HG02885 (cell line): ENCODE data around the gene LSG1.

Source experiments
- ATAC-seq: cut with Tn5 transposase; IDR thresholded peaks from one replicate; pipeline ENCODE4 v1.9.1; 2021; ENCODE audit warnings: mild to moderate bottlenecking; ENCODE audit not compliant: unreplicated experiment, poor library complexity

Gene LSG1

GRCh38 chr3:194687638-194688199 lies 15.7 kb upstream of the LSG1 start:
- ATAC-seq = peak; percentile 35

- peak; percentile 2 for ATAC-seq
Observed at GRCh38 chr3:194686816-194687637, 15.0 kb upstream of the LSG1 start.

- no peak for ATAC-seq
Observed at GRCh38 chr3:194686414-194686815, 14.4 kb upstream of the LSG1 start.

- ATAC-seq = peak; percentile 52
Observed at GRCh38 chr3:194685718-194686413, 13.9 kb upstream of the LSG1 start, which contains the start of gene FAM43A. Gene FAM43A, plus strand, starts transcription at chr3:194685883. Its CDS starts 944 bp downstream, at chr3:194686827.

- ATAC-seq = peak; percentile 22
Observed at GRCh38 chr3:194685065-194685717, 13.2 kb upstream of the LSG1 start.

- ATAC-seq = no peak
Observed at GRCh38 chr3:194683380-194683779, 11.4 kb upstream of the LSG1 start.

- peak; percentile 51 for ATAC-seq
Observed at GRCh38 chr3:194682694-194683310, 10.8 kb upstream of the LSG1 start.

GRCh38 chr3:194682189-194682693 lies 10.2 kb upstream of the LSG1 start:
- no peak for ATAC-seq

- no peak for ATAC-seq
Observed at GRCh38 chr3:194680888-194681615, 9.1 kb upstream of the LSG1 start.

GRCh38 chr3:194676471-194676870 lies 4.5 kb upstream of the LSG1 start:
- no peak for ATAC-seq

- ATAC-seq = no peak
Observed at GRCh38 chr3:194675680-194676079, 3.7 kb upstream of the LSG1 start.

GRCh38 chr3:194675081-194675640 lies 3.2 kb upstream of the LSG1 start:
- ATAC-seq = no peak

GRCh38 chr3:194673761-194674160 lies 1.8 kb upstream of the LSG1 start:
- ATAC-seq = no peak

GRCh38 chr3:194672876-194673275 lies 885 bp upstream of the LSG1 start:
- ATAC-seq = no peak

- ATAC-seq = no peak
Observed at GRCh38 chr3:194671511-194671899, 486 bp downstream of the LSG1 start.

GRCh38 chr3:194667363-194667762 lies 4.6 kb downstream of the LSG1 start:
- no peak for ATAC-seq

- ATAC-seq = no peak
Observed at GRCh38 chr3:194664857-194665256, 7.1 kb downstream of the LSG1 start.

GRCh38 chr3:194661946-194662345 lies 10.0 kb downstream of the LSG1 start:
- no peak for ATAC-seq

GRCh38 chr3:194661374-194661773 lies 10.6 kb downstream of the LSG1 start:
- no peak for ATAC-seq
